SK-N-SH (cell line): ENCODE measurements around the gene PPIL1.

Experiments used
- CHD2 ChIP-seq: fragments of 150-350 bp; IDR thresholded peaks from 2 replicates; pipeline ENCODE4 v1.6.1; 2018; ENCODE audit warnings: low read length; ENCODE audit not compliant: partially characterized antibody
- RAD21 ChIP-seq: IDR thresholded peaks from 2 replicates; pipeline ENCODE4 v1.6.1; 2012; ENCODE audit warnings: mild to moderate bottlenecking, low read length
- TF ChIP-seq, protein P1 (sequence below): fragments of 200-600 bp; sonication (generic); IDR thresholded peaks from 2 replicates; pipeline ENCODE4 v1.6.1; 2017; ENCODE audit warnings: antibody characterized with exemption, mild to moderate bottlenecking, moderate library complexity

DNA sequence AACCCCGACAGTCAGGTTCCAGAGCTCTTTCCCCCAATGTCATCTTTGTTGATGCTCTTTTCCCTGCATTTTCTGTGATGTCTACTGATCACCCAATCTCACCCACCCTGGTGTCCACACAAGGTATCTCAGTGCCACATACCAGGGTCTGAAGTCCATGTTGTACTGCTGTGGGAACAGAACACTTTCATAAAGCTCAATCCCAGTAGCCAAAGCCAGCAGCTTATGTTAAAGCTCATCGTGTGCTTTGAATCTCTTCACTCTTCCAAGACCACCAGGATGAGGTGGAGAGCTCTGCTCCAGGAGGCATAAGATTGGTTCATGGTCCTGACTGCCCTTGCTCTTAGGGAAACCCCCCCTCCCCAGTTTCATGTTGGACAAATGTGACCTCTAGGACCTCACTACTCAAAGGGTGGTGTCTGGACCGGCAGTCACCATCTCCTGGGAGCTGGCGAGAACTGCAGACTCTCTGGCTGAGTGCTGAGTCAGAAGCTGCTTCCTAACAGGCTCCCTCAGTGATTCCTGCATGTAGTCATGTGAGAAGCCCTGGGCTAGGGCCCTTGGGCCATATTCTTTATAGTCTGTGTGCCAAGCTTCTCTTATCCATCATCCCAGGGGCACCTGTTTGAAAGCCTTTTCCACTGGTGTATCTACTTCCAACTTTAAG lies 22.0 kb downstream of the PPIL1 start:
- TF ChIP-seq CHD2 (no peak), RAD21 (no peak)
- TF ChIP-seq, protein P1, sequence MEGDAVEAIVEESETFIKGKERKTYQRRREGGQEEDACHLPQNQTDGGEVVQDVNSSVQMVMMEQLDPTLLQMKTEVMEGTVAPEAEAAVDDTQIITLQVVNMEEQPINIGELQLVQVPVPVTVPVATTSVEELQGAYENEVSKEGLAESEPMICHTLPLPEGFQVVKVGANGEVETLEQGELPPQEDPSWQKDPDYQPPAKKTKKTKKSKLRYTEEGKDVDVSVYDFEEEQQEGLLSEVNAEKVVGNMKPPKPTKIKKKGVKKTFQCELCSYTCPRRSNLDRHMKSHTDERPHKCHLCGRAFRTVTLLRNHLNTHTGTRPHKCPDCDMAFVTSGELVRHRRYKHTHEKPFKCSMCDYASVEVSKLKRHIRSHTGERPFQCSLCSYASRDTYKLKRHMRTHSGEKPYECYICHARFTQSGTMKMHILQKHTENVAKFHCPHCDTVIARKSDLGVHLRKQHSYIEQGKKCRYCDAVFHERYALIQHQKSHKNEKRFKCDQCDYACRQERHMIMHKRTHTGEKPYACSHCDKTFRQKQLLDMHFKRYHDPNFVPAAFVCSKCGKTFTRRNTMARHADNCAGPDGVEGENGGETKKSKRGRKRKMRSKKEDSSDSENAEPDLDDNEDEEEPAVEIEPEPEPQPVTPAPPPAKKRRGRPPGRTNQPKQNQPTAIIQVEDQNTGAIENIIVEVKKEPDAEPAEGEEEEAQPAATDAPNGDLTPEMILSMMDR = no peak
